ENCODE results near the gene DUSP28. TPM values are rescaled to one million over a fixed set of nuclear protein-coding genes. Genes with fewer than 3 reads are reported as not detected.
A peak's percentile ranks its signal among the peaks of the same experiment; 100 is the strongest.
"Not testable (repeated sequence)": the region's sequence is repeated elsewhere in the genome, so short reads cannot be mapped to it uniquely, and the experiment has no call there.

DUSP28 gene
- polyA plus RNA-seq, 5 donors, result 5.2 to 6.1 (median 5.8) TPM

DNA sequence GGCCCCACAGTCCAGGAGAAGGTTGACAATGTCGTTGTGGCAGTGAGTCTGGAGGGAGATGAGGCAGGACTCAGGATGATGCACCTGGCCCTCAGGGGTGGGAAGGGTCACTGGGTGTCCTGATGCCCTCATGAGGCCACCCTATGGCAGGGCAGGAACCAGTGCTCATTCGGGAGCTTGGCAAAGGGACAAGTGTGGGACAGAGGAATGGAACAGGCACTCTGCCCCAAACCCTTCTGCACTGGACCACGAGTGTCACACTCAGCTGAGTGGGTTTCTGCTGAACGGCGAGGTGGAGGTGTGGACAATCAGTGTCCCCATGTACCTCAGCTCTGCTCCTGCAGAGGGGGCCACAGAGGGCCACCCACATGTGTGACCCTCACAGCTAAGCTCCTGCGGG is 34.4 kb upstream of the DUSP28 start:
- DNase-seq, result no peak

DNA sequence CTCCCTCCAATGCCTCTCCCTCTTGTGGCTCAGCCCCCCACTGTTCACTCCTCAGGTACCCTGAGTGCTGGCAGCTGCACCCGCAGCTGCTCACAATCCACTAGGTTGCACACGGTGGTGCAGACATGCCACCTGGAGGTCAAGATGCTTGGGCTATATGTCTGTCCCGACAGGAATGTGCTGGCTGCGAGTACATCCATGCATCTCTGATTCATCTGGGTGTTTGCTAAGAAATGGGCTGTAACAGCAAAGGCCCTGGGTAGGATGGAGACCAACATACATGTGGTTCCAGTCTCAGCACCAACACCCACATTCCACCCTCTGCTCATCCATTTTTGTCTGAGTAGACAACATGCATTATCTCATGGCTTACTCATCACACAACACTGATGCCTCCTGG is 33.6 kb upstream of the DUSP28 start:
- no peak for DNase-seq

DNA sequence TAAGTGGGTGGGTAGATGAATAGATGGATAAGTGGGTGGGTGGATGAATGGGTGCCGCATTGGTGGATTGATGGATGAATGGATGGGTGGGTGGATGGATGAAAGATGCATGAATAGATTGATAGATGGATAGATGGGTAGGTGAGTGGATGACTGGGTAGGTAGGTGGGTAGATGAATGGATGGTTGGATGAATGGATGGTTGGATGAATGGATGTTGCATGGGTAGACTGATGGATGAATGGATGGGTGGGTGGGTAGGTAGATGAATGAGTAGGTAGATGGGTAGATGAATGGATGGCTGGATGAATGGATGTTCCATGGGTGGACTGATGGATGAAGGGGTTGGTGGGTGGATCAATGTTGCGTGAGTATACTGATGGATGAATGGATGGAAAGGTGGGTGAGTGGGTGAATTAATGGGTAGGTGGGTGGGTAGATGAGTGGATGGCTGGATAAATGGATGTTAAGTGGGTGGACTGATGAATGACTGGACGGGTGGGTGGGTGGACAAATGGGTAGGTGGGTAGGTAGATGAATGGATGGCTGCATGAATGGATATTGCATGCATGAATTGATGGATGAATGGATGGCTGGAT is 32.9 kb upstream of the DUSP28 start:
- no peak for DNase-seq

DNA sequence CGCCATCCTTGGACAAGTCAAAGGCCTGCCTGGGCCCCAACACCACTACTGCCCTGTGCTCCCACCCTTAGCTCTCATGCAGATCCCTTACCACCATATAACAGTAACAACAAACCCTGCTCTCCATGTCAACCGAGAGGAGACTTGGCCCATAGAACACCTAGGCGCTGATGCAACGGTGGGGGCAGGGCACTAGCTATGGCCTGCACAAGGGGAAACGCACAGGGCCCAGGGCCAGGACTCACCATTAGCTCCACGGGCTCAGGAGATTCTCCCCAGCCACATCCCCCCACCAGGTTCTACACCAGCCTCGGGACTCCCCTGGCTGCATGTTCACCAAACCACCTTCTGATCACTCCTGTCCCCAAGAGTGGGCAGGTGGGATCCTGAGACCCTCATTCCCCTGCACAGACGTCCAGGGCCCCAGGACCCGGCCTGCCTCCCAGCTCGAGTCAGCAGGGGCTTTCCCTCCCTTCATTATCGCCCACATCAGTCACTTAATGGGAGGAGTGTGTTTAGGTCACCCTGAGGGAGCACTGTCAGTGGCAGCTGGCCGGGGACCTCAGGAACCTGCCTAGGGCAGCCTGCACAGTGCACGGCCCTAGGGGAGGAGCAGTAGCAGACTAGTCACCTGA is 31.6 kb upstream of the DUSP28 start:
- no peak for DNase-seq

DNA sequence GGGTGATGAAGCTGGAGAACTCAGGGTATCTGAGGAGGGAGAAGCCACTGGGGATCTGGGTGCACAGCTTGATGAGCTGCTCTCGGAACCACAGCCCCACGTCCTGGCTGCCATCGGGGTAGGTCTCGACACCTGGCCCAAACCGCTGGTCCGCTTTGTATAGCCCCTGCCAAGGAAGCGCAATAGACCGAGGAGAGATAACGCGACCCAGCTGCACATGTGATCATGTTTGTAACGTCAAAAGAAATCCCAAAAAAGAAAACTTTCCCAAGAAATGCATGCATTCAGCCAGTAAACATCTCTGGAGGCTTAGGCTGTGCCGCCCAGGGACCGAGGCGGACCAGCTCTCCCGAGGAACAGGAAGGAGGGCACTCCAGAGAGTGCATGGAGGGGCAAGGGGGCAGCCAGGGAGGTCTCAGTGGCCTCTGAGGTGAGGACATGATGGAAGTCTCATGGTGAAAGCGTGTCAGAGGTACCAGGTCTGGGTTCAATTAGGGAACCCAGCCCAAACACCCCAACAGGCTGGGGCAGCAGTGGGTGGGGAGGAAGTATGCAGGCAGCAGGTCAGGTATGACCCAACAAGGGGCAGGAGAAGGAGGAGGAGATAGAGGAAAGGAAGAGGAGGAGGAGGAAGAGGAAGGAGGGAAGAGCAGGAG is 30.7 kb upstream of the DUSP28 start:
- no peak for DNase-seq

DNA sequence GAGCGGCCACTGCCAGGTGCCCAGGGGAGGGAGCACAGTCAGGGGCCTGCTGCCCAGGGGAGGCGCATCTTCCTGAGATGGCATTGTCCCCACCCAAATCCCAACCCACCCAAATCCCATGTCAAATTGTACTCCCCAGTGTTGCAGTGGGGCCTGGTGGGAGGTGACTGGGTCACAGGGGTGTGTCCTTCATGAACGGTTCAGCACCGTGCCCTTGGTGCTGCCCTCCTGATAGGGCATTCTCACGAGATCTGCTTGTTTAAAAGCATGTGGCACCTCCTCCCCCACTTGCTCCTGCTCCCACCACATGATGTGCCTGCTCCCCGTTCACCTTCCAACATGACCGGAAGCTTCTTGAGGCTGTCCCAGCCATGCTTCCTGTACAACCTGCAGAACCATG is 30.0 kb upstream of the DUSP28 start:
- no peak for DNase-seq

GRCh38 chr2:240531038-240531437 is 29.1 kb upstream of the DUSP28 start:
- DNase-seq, result no peak

DNA sequence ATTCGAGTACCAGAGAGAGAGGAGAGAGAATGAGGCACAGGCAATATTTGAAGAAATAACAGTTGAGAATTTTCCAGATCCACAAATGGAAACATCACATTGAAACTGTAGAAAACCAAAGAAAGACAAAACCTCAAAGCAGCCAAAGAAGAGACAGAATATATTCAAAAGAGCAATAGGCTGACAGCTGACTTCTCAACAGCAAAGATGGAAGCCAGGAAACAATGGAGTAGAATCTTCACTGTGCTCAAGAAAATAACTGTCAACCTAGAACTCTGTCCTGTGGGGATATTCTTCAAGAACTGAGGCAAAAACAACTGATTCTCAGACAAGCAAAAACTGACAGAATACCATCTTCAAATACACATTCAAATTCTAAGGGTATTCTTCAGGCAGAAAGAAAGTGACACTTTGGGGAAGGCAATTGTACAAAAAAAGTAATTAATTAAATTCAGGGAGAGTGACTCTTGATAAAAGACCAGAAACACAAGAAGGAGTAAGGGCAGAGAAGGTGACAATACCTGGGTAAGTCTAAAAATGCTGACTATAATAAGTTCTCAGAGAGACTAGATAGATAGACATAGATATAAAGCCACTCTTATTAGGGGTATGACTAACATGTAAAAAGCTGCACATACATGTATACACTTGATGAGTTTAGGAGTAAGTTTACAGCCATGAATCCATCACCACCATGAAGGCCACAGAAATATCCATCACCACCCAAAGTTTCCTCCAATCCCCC is 28.0 kb upstream of the DUSP28 start:
- no peak for DNase-seq

- DNase-seq, result no peak
These were observed 22.0 kb upstream of the DUSP28 start for GRCh38 chr2:240538031-240538780.

DNA sequence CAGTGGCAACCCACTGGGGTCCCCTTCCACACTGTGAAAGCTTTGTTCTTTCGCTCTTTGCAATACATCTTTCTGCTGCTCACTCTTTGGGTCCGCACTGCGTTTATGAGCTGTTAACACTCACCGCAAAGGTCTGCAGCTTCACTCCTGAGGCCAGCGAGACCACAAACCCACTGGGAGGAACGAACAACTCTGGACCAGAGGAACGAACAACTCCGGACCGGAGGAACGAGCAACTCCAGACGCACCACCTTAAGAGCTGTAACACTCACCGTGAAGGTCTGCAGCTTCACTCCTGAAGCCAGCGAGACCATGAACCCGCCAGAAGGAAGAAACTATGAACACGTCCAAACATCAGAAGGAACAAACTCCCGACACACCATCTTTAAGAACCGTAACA is 21.1 kb upstream of the DUSP28 start:
- not testable (repeated sequence) for DNase-seq

DNA sequence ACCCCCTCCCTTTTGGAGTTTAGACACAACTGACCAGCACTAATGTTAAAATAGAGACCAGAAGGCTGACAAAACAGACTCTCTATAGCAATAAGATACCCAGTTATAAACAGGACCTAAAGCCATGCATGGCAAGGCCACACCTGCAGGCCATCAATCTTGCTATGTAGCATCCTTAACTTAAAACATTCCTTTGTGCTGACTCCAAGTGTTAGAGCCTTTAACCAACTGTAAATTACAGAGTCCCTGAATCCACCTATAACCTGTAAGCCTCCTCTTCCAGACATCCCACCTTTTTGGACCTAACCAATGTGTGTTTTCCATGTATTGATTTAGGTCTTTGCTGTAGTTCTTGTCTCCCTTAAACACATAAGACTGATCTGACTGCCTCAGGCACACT is 20.3 kb upstream of the DUSP28 start:
- DNase-seq, result no peak

- no peak for DNase-seq
These were observed 8.9 kb upstream of the DUSP28 start for GRCh38 chr2:240551288-240551687.

GRCh38 chr2:240551811-240552210 is 8.3 kb upstream of the DUSP28 start:
- no peak for DNase-seq

DNA sequence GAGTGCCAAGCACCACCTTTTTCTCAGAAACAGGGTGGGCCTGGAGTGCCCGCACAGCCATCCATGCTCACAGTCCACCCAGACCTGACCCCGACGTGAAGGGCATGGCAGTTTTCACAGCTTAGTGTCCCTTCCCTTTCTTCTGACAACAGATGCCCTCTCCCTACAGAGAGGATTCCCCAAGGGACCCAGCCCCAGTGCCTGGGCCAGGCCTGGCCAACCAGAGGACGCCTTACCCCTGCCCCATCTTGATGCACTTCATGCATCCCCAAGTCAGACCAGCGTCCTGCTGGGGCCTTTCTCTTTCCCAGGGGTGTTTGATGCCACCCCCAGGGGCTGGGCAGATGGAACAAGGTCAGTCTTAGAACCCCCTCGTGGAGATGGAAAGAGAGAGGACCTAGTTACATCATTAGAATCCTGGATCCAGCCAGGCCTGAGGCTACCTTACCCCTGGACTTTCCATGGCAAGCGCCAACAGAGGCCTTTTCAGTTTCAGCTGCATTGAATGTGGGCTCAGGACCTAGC is 6.1 kb upstream of the DUSP28 start:
- DNase-seq, result no peak

DNA sequence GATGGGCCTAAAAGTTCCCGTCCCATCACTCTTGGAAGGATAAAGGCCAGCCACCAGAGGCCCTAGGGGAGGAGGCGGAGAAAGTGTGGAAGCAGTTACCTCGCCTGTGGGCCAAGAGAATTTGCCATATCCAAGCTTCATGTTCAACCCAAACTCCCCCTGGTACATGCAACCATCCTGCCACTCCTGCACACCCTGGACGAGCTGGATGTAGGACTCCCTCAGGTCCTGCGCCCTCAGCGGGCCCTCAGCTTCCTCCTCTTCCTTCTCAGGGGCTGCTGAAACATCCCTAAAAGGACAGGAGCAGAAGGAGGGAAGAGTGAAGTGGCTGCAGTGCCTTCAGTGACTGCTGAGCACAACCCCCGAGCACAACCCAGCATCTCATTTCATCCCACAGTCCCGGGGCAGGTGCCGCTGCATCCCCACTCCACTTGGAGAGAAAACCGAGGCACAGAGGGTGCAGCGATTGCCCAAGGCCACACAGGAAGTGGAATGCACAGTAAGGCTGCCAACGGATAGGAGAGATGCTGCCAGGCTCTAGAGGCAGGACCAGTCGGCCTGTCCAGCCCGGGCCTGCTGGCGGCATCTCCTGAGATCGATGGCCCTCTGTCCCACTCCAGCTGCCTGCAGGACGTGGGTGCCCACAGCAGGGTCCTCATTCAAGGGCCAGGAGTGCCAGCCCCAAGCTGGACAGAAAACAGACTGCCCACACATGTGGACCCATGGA is 5.2 kb upstream of the DUSP28 start:
- DNase-seq, result no peak

- no peak for DNase-seq
These were observed 4.5 kb upstream of the DUSP28 start for GRCh38 chr2:240555541-240556250.

DNA sequence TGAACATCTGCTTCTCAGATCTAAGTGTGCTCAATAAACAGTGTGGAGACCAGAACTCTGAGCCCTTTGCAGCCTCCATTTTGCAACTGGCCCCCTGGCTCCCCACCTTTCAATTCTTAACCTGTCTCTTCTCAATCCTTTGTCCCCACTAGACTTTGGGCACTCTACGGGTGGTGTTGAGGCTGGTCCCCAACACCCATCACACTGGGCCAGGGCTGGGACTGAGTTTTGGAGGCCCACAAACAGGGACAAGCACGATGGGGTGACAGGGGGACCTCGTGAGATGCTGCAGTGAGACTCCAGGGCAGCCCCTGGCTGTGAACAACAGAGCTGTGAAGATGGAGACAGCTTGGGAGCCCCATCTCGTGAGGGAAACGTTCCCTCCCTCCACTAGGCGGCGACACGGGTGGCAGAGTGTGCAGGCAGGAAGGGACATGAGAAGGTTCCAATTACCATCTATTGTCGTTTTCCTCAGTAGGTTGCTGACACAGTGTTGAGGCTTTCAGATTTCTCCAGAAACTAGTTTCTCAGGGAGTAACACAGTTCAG is 3.5 kb upstream of the DUSP28 start:
- DNase-seq, result no peak

DNA sequence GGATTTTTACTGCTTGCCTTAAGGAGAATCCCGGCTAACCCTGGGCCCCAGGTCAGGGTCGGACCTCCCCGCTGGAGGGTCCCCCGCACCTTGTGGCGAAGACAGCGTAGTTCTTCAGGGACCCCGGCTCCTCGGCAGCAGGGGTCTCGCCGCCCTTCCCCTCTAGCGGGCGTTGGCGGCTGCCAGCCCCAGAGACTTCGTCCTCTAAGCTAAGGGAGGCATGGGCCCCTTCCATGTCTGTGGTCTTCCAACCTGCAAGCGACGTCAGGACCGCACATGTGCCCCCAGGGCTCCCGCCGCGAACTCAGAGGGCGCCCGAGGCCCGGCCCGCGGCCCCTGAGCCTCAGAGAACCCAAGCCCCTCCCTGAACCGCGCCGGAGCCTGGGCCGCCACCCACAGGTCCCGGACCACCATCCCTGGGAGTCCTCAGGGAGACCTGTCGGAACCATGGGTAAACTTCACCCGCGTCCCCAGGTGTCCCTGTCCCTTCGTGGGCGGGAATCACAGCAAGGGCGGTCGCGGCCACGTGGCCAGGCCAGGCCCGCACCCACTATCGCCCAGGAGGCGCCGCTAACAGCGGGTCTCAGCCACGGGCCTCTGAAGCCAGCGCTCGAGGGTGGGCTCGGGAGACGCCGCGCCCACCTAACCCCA is 2.9 kb upstream of the DUSP28 start:
- DNase-seq, result no peak

GRCh38 chr2:240557808-240558207 is 2.3 kb upstream of the DUSP28 start, which contains the start of gene ANKMY1:
Gene ANKMY1 (minus strand): TSS chr2:240557988. CDS start chr2:240557335, 653 bp downstream.
- peak; percentile 46 to 51 for DNase-seq
